Stimulated activated CD8-positive, alpha-beta memory T cell treated with anti-CD3 and anti-CD28 coated beads, Interleukin-15, amount 100 ng/mL, for 48 hours (primary cell): Measurements from ENCODE around the gene ARHGAP12.

Experiments used
- DNase-seq, 2 donors: peaks; one replicate each; pipeline ENCODE4 v3.0.0-alpha.2; 2020; ENCODE audit warnings: low read depth in 2 of 2

The ARHGAP12 gene

DNA sequence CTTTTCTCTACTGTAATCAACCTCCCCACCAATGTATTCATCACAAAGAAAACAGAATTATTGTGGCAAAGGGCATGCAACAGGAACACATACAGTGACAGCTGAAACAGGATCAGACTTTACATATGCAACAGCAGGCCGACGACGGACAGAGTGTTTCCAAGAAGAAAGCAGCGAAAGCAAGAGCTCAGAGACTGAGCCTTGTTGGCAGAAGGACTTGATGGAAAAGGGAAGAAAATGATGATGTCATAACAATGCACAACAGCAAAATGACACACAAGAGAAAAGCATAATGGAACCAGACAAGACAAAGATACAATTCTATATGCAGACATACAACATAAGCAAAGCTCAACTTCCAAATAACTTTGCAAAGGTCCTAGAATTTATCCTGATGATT lies 106.5 kb downstream of the ARHGAP12 start:
- DNase-seq: no peak

DNA sequence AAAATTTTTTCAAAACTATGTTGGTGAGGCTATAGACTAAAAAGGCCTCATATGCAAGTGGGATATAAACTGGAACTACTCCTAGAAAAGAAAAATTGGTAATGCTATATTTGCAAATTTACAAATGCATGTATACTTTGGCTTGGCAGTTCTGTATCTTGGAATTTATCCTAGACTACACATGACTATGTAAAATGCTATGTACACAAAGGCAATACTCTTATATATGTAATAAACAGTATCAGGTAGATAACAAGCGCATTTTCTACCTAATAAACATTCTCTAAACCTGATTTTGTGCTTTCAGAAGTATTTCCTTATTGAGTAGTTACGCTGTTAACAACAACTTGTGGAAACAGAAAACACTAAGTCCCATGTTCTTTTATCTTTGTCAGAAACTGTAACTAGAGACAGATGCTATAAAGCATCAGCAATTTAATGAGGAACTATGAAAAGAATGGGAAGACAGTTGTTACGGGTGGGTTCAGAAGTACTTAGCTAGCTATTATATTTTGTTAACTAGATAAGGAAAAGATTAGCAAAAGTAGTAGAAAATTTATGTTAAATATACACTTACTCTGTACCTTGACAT lies 107.8 kb downstream of the ARHGAP12 start:
- DNase-seq: no peak

DNA sequence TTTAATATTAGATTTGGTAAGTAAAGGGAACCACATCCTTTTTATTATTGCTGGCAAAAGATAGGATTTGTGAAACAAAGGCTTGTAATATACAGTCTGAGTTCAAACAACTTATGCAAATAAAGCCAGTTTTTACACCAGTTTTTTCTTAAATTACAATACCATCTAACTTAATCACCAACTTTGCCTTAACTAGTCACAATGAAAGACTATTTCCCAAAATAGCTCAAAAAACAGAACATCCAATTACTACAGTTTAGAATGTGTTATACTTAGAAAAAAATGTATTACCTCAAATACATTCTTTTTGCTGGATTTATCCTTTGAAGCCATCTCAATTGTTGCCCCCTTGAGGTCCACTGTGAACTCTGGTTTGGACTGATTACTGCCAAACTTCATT lies 108.5 kb downstream of the ARHGAP12 start:
- DNase-seq: no peak

DNA sequence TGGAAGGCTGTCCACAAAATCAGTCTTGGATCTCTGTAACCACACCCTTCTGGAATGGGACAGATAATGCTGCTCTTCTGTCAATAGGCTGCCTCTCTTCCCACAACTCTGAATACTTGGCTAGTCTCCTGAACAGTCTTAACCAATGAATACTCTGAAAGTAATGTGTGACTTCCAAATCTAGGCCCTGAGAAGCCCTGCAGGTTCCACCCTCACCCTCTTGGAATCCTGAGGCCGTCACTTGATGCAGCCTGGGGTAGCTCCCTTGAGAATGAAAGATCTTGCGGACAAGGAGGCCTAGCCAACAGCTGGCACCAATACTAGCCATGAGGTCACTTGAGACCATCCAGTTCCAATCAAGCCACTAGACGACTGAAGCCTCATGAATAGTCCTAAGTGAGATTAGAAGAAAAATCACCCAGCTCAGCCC lies 109.2 kb downstream of the ARHGAP12 start:
- DNase-seq: no peak

DNA sequence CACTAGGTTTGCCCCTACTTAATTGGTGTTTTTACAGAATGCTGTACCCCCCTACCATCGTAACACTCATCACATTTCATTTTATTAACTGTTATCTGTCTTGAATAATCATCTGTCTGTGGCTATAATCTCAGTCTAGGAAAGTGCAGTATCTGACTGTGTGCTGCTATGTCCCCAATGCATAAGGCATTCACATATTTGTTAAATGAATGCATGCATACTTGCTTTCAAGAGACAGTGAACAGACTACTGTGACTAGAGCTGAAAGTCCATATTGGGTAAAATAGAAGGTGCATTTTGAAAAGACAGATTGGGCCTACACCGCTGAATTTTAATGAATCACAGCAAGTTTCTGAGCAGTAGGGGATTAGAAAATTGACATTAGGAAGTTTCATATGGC lies 112.3 kb downstream of the ARHGAP12 start:
- DNase-seq: no peak

DNA sequence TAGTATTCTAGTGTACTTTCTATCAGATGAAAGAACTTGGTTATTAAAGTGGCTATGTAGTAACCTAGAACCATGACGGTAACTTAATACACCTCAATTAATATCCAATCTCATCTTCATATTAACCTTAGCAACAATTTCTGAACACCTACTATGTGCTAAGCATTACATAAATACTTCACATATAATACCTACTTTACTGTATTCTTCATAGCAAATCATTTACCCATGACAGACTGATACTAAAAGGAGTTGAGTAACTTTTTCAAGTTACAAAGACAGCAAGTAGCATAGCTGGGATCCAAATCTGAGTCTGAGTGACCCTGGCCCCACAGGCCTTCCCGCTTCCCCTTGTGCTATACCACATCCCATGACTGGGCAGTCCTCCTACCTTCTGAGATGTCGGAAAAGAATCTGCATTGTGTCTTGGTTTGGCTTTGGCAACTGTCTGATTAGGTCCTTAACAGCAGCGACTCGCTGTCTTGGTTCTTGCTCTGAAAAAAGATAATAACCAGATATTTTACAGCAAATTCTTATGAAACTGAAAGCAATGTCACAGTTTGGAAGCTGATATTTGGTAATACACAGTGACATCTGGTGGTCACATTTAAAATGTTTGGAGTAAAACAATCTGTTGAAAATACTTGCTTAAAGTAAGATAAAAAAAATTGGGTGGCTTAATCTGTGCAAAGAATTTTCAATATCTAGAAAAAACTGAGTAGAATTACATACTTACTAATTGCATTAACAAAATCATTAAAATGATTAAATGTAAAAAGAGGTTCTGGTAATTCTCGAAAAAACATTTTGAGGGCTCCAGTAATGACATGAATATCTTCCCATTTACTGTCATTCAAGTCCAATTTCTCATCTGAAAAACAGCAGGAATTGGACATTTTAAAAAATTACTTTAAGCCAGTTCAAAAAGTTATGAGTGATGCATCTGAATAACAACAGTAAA lies 120.1 kb downstream of the ARHGAP12 start:
- no peak for DNase-seq

DNA sequence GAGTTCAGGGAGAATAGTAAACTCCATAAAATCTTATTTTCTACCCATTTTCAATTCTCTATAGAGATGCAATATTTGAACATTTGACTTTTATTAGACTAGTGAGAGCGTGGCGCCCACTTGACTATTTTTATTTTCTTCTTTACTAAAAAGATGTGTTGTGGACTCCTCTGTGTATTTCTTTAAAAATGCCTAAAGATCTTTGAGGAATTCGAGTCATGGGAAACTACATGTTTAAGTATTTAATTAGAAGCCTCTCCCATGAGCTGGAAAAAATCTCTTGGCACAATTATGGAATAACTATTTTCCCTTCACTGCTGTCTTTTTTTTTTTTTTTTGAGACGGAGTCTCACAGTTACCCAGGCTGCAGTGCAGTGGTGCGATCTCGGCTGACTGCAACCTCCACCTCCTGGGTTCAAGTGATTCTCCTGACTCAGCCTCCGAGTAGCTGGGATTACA lies 124.2 kb downstream of the ARHGAP12 start:
- no peak for DNase-seq

DNA sequence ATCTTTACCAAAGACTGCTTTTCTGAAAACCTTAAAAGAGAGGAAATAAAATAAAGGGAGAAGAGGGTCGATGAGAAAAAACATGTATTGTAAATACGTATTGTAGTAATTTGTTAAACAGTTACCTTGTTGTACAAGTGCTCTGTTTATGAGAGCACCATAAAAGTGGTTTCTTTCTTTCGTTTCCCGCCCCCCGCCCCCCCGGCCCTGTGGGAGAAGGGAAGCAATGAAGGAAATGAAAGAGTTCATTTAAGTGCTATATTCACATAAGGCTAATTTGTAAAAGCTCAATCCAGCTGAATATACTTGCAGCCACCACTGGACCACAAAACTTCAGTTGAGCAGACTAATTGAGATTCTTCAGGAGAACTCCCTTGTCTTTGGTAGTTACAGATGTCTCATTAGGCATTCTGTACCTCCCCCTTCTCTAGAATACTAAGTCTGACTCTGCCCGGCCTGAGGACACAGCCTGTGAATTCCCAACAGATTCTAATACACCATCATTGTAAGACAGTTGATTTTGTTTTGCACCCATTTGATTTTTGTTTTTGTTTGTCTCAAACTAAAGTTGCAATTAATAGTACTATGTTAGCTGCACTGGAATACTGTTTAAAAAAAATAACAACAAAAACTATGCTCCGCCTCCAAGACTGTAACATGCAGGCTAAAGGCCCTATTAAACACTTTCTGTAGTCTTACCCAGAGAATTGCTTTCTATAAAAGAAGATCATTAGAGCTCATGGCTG lies 124.9 kb downstream of the ARHGAP12 start:
- DNase-seq: no peak

DNA sequence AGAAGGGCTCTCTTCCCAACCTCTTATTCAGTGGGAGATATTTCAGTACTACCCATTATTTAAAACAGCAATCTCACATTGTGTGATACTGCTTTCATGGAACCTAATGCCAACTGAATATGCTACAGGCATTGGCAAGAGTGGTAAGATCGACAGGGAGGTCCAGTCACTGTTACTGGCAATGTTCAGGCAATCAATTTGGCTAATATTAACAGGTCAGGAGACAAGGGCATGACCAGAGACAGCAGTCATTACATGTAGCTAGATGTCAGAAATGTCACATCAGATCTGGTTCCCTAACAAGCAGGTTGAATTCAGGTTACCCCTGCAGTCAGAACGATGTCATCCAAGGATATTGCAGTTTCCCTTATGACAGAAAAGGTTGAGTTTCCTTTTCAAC lies 129.4 kb downstream of the ARHGAP12 start:
- DNase-seq: no peak

DNA sequence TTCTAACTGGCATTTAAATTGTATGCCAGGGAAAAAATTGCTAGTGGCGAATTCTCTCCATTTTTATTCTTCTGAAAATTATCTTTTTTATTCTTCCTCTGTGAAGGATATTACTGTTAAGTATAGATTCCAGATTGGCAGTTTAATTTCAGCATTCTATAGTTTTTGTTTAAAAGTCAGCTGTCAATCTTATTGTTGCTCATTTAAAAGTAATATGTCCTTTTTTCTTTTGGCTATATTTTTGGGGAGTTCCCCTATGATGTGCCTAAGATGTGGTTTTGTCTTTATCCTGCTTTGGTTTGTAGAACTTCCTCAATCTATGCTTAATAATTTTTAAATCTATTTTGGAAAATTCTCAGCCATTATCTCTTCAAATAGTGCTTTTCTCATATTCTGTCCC lies 135.9 kb downstream of the ARHGAP12 start:
- no peak for DNase-seq

DNA sequence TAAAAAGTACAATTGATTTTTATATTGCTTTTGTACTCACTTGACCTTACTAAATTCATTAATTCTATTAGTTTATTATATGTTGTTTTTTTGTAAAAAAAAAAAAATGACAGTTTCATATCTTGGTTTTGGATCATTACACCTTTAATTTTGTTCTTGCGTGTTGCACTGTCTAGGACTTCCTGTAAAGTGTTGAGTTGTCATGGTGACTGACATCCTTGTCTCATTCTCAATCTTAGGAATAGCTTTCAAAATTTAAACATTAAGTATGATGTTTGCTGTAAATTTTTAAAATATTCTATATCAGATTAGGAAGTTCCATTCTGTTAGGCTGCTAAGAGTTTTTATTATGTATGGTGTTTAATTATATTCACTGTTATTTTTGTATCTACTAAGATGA lies 139.1 kb downstream of the ARHGAP12 start:
- no peak for DNase-seq

DNA sequence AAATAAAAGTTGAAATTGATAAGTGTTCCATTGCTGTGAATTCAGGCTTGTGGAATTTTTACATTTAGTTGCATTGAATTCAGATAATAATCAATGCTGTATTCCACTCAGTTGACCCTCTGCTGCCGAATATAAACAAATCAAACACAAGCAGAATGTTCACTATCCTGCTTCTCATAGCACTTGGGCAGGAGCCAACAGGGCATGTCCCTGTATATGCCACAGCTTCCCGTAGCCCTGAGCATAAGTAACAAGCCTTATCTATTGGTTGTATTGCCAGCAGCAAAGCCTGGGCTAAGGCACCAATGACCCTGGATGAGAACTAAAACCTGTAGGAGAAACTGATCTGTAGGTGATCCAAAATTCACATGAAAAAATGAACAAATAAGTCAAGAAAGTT lies 145.9 kb downstream of the ARHGAP12 start:
- no peak for DNase-seq

DNA sequence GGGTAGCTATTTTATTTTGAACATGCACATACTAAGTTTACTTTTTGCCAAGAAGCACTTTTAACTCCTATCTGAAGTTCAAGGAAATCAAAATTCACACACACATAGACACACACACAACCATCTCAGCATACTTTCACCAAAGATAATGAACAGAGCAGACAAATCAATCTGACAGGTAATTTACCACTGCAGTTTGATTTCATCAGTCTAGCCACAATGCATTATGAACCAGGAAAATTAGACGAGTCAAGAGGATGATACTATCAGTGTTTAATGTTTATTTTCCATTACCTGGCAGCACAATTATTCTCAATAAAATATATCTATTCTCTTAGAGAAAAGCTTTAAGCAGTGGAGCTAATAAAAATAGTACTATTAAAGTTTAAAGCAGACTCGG lies 147.9 kb downstream of the ARHGAP12 start:
- DNase-seq: no peak

DNA sequence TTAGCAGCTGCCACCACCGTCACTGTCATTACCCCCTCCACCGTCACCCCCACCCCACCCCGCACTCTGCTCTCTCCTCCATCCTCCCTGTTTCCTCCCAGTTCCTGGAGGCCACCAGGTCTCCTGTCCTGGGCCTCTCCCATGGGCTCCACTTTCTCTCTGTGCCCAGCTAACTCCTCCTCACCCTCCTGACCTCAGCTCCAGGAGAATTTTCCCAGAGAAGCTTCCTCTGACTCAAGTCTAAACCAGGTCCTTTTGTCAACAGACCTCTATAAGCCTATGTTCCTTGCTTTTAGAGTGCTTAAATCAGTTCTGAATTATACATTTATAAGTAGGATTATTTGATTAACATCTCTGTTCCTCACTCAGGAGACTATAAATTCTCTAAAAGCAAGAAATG lies 150.0 kb downstream of the ARHGAP12 start:
- DNase-seq: no peak

DNA sequence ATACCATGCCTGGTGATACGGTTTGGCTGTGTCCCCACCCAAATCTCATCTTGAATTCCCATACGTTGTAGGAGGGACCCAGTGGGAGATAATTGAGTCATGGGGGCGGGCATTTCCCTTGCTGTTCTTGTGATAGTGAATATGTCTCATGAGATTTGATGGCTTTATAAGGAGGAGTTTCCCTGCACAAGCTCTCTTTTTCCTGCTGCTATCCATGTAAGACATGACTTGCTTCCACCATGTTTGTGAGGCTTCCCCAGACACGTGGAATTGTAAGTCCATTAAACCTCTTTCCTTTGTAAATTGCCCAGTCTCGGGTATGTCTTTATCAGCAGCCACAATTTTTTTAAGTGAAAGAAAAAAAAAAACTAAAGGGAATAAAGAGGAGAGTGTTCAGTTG lies 152.5 kb downstream of the ARHGAP12 start:
- no peak for DNase-seq

DNA sequence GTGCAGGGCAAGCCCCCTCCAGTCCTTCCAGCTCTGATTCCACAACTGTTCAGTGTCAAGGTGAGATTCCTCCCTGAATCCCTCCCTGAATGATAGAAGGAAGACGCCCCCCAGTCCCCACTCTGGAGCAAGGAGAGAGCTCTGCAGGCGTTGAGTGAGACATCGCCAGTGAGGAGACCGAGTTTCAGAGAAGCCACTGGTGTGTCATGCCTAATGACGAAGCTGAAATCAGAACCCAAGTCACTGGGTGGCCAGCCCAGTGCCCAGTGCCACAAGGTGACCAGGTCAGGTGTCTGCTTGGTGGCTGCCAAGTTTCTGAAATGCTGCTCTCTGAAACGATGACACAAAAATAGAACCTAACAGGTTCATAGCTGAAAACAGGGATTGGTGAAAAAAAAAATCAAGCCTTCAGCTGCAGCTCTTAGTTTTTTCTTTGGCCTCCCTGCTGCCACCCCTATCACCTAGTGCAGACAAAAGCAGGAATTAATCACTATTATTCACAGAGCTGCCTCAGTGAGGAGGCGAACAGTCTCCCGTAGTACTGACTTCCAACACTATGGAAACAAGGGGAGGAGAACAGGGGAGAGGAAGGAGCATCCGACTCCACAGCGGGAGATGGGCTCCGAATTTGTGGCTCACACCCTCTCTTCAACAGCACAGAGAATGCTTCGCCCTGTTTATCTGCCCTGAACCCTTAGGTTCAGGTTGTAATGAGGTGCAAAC lies 153.5 kb downstream of the ARHGAP12 start:
- DNase-seq: no peak

DNA sequence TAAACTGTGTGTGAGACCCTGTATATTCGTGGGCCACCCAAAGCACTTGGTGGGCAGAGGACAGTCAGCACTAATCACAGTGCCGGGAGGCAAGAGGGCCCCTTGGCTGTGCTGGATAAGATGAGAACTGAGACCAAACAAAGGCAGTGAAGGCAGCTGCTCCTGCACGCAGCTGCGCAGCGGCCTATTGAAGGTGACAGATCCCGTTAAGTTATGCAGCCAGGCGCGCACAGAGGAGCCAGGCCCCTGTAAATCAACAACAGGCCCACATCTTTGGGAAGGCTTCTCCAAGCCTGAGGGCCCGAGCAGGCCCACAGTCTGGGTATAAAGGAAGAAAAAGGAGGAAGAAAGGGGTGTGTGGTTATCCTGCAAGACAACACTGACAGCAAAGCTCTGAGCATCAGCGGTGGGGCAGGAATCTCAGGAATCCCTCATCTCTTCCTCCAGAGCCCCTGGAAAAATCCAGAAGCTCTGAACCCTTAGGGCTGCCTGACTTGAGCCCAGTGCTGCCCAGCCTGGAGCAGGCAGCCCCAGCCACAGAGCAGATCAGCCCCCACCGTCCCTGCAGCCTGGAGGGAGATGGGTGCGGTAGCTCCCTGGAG lies 154.2 kb downstream of the ARHGAP12 start:
- DNase-seq: no peak

DNA sequence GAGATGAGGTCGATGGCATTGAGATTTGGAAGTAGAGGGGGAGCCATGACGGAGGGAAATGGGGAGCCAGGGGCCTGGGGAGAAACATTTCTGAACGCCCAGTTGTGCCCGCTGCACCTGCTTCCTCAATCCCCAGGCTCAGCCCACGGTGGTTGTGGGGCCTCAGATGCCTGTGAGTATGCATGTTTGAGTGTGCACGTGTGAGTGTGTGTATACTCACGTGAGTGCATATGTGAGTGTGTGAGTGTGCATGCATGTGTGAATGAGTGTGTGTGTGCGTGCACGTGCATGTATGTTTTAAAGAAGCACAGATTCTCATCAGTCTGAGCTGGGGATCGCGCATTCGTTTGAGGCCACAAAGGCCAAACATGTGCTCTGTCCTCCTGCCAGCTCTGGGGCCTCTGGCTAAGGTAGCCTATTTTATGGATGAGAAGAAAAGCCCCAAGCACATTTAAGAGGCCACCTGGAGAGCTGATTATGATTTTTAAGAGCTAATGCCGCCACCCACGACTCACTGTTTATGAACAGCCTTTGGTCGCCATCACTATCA lies 154.8 kb downstream of the ARHGAP12 start:
- DNase-seq: no peak

DNA sequence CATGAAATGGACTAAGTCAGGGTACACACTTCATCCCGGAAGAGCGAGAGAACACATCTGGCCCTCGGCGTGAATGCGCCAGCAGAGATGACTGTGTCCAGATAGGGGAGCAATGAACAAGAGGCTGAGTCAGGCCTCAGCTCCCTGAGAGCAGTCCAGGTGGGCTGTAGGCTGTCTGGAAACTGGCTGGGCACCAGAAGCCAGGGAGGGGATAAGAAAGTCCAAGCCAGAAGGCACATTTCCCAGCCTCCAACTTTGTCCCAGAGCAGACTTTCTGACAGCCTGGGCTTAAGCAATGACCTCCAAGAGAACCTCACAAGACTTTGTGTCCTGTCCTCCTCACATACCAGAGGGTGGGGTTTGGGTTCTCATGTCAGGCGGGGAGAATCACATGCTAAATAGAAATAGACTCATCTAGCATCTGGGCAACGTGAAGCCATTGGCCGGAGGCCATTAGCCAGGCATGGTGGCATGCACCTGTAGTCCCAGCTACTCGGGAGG lies 157.2 kb downstream of the ARHGAP12 start:
- DNase-seq: no peak

DNA sequence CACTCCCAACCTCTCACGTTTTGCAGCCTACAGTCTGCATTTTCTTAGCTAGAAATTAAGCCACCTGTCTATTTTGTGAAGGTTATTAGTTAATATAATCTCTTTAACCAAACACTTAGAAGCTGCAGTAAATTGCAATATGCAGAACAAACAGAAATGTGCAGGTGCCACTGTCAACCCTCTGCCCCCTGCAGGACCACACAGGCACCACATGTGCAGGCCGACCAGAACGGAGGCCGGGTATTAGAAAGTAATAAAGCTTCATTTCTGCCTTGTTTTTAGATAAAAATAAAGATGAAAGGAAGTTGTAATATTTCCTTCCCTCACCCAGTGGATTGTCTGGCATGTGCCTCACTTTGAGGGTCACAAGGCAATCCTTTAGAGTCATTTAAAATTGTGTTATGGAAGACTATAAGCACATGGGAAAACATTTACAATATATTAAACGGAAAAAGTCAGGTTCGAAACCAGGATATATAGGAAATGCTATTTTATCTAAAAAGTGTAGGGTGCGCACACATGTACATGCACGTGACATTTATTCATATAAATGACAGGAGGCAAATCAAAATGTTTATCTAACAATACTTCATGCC lies 158.2 kb downstream of the ARHGAP12 start:
- peak in 1 of 2 donors; percentile 18 for DNase-seq
